ENCODE data around the gene FNDC3B.

Gene FNDC3B

DNA sequence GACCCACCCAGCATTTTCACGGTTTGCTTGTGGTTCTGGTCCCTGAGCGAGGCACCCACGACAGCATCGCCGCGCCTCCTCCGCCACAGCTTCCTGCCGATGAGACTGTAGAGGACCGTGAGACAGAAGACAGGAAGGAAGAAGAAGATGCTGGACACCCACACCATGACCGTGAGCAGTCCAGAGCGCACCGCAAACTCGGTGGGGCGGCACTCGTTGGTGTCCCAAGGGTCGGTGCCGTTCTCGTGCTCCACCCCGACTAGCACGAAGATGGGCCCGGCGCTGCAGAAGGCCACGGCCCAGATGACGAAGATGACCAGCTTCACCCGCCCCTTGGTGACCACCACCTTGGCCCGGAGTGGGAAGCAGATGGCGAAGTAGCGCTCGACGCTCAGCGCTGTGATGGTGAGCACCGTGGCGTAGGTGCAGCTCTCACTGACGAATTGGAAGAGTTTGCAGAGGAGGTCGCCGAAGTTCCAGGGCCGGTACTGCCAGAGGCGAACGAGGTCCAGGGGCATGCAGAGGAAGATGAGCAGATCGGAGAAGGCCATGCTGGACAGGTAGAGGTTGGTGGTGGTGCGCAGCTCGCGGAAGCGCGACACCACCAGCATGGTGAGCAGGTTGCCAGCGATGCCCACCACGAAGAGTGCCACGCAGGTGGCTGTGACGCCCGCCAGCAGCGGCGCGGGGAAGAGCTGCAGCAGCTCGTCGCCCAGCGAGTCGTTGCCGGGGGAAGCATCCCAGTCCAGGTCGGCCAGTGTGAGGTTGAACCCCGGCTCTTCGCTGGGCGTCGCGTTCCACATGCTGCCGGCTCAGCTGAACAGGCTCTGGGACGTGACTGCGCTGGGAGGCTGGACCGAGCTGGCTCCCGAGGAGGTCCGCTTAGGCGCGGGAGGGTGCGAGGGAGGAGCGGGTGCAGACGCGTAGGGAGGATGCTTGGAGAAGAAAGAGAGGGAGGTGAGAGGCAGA lies 408.5 kb downstream of the FNDC3B start, which contains the start of gene GHSR:
GHSR (minus strand) TSS at position 846 of the 969 bp plus-strand sequence; CDS start at position 803, 43 bp downstream.
- no peak for DNase-seq

DNA sequence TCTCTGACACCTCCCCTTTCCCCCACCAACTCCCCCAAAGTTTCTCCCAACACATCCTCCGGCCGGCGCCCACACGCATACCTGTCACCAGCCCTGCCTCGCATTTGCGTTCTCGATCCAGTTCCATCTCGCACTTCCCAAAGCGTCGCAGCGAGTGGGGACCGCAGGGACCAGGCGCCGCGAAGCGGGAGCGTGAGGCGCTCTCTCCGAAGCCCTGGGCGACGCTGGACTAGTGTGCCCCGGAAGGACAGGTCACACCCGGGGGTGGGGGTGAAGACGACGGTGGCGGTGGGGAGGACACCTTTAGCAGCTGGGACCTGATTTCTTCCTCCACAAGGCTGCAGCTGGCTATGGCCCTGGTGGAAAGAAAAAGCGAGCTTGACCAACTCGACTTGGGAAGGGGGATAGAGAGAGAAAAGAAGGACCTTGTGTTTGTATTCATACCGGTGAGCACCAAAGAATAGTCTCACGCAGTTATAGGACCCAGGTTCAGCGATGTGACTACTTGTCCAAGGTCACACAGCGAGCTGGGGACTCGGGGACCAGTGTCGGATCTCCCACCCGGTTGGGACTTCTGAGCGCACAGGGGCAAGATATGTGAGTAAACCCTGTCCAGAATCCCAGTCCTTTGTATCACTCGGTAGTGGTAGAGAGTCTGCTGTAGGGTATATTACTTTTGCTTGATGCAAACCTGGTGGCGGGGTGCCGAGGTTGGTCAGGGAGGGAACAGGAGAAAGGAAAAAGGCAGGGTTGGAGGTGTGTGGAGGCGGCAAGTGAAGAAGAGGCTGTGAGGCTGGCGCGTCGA lies 409.5 kb downstream of the FNDC3B start:
- no peak for DNase-seq

DNA sequence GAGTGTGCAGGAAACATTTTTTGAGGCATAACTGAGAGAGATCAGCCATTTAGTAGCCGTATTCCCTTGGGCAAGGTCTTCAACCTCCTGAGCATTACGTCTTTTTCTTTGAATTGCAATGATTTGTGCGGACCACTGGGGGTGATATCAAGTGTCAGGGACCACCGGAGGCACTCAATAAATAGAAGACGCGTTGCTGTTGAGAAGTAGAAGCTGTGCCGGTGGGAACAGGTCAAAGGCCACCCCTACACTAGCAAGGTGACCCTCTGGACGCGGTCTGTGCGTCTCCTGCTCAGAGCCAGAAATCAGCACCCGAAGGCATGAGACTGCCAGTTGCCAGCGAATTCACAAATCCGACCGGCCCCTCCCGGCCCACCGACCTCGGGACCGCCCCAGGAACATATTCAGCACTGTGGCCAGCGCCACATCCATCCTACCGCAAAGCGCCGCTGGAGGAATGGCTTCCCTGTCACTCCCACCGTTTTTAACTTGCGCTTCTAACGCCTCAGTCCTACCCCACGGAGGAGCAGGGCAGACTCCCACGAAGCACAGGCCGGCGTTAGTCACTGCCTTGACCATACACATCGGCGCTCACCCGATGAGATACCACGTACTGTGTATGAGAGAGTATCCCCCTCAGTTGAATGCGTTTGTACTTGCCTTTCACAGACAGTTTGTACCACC lies 410.2 kb downstream of the FNDC3B start:
- no peak for DNase-seq
